ENCODE results near the gene TNIK. TPM values are rescaled to one million over a fixed set of nuclear protein-coding genes. Genes with fewer than 3 reads are reported as not detected.

Gene TNIK
- total RNA-seq, 6 experiments from 2014 or later = 10.6 to 17.2 (median 11.8) TPM

DNA sequence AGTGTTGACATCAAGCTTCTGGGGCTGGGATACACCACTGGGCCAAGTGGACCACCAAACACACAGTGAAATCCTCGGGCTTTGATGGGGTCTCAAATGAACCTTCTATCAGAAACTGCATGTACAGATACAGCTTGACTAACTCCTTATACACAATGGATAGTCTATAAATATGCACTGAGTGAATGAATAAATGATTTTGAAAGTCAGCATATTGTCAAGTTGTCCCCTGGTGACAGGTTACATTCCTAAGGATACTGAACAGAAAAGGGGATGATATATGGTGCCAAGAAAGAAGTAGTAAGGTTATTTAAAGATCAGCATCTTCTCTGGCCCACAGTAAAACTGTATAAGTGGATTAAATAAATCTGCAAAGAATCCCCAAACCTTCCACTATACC lies 274.2 kb downstream of the TNIK start:
- Mint-ChIP-seq H3K4me3 (no peak overlapping the region), H3K27ac (no peak overlapping the region), H3K4me1 (ENCODE audit: low read depth) (peaks cover 47% of the 10 kb centered on the region), H3K27me3 (ENCODE audit: insufficient read depth) (no peaks in the 10 kb centered on the region), H3K9me3 (no peaks in the 10 kb centered on the region), H3K36me3 (ENCODE audit: low read depth) (peaks cover 8% of the 10 kb centered on the region; the same call in 1 of the 2 replicates)
- TF ChIP-seq, protein P1, sequence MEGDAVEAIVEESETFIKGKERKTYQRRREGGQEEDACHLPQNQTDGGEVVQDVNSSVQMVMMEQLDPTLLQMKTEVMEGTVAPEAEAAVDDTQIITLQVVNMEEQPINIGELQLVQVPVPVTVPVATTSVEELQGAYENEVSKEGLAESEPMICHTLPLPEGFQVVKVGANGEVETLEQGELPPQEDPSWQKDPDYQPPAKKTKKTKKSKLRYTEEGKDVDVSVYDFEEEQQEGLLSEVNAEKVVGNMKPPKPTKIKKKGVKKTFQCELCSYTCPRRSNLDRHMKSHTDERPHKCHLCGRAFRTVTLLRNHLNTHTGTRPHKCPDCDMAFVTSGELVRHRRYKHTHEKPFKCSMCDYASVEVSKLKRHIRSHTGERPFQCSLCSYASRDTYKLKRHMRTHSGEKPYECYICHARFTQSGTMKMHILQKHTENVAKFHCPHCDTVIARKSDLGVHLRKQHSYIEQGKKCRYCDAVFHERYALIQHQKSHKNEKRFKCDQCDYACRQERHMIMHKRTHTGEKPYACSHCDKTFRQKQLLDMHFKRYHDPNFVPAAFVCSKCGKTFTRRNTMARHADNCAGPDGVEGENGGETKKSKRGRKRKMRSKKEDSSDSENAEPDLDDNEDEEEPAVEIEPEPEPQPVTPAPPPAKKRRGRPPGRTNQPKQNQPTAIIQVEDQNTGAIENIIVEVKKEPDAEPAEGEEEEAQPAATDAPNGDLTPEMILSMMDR (IDR thresholded peaks at IDR 0.05) = no peak
- no peak for DNase-seq

DNA sequence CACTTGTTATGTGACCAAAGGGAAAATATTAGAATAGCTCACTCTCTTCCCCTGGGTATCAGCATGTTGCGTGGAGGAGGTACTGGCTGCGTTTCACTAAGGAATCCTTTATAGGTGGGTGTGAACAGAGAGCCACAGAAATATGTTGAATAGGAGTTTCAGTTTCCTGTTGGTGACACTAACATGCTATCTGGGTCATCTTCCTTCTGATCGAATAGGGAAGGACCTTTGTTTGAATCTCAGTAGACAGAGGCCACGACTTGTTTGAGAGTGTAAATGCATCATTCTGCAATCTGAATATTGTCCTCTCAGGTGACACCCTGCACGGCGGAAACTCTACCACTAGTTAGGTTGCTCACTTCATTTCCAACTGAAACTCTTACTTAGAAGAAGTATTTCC lies 275.8 kb downstream of the TNIK start:
- TF ChIP-seq, protein P1 (IDR thresholded peaks at IDR 0.05) = no peak
- H3K4me1 Mint-ChIP-seq (ENCODE audit: low read depth) = peaks cover 34% of the 10 kb centered on the region
- H3K27ac Mint-ChIP-seq = no peak overlapping the region
- no peaks in the 10 kb centered on the region for H3K27me3 Mint-ChIP-seq (ENCODE audit: insufficient read depth)
- no peak for DNase-seq
- H3K9me3 Mint-ChIP-seq = no peaks in the 10 kb centered on the region
- no peak overlapping the region for H3K4me3 Mint-ChIP-seq
- peaks cover 8% of the 10 kb centered on the region; the same call in 1 of the 2 replicates for H3K36me3 Mint-ChIP-seq (ENCODE audit: low read depth)

DNA sequence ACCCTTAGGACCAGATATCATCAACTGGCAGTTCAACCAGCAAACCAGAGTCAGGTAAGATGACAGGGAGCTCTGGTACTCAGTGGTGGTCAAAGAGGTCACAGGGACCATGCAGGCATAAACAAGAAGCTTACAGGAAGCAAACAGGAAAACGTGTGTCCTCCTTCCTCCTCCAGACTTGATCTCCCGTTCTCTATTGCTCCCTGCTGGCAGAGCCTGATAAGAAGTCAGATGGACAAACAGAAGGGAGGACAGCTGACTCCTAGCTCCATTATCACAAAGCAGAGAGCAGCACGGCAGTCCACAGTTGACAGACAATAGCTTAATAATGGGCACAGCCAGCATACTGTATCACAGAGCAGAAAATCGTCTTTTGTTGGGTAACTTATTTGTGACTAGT lies 277.2 kb downstream of the TNIK start:
- TF ChIP-seq, protein P1 (IDR thresholded peaks at IDR 0.05) = peak; percentile 59
- Mint-ChIP-seq H3K36me3 (ENCODE audit: low read depth) (peaks cover 8% of the 10 kb centered on the region; the same call in 1 of the 2 replicates), H3K9me3 (no peaks in the 10 kb centered on the region), H3K27ac (no peak overlapping the region), H3K4me1 (ENCODE audit: low read depth) (peaks cover 45% of the 10 kb centered on the region), H3K27me3 (ENCODE audit: insufficient read depth) (no peaks in the 10 kb centered on the region), H3K4me3 (no peak overlapping the region)
- DNase-seq = no peak

DNA sequence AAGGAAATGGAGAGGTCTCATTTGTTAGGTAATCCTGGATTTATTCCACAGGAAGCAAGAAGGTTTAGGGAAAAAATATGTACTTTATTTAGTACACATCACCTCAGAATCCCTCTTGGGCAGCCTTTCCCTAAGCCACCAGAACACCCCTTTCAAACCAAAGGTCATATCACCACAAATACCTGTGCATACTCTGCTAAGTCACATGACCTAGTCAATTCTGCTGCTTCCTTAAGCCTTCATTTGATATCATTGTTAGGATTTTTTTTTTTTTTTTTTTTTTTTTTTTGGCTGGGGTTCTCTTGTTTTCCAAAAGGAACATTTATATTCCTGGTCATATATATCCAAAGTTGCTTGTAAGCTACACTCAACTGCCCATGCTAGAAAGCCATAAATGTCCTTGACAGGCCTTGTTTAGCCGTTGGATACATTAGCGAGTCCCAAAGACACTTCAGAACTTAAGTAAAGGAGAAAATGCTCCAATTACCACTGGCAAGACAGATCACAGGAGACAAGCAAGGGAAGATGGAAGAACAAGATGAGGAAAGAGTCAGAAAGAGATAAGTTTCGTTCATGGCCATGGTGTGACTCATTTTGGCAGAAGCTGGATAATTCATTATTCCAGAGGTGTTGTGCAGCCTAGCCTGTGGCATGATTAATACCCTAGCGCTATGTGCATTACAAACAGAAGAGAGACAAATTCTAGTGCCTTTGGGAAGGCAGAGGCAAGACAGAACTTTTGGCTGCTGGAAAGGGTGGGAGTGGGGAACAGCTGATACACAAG lies 278.1 kb downstream of the TNIK start:
- Mint-ChIP-seq H3K9me3 (no peaks in the 10 kb centered on the region), H3K27ac (no peak overlapping the region; the same call in 1 of the 2 replicates), H3K4me3 (no peak overlapping the region)

DNA sequence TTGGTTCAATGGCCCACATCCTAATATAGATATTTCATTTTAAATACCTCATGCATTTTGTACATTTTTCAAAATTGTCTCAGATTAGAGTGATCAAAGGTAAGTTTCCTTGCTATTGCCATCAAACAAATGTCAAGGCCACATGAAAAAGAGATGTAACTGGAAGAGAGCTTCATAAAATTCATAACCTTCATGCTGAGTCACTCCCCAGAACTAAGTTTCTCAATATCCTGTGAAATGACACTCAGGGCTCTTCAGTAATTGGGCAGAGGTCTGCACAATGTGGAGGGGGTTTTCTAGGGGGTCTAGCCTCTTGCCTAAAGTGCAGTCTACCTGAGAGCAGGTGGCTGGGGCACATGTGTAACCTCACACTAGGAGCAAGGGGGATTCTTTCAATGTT lies 281.5 kb downstream of the TNIK start:
- no peak overlapping the region for H3K4me3 Mint-ChIP-seq
- no peaks in the 10 kb centered on the region for H3K9me3 Mint-ChIP-seq
- no peak for DNase-seq
- peaks cover 72% of the 10 kb centered on the region for H3K4me1 Mint-ChIP-seq (ENCODE audit: low read depth)
- no peaks in the 10 kb centered on the region; the same call in 1 of the 2 replicates for H3K27me3 Mint-ChIP-seq (ENCODE audit: insufficient read depth)
- H3K27ac Mint-ChIP-seq = 0 out of 2 replicates have a peak overlapping the region, but pooled peaks have one; percentile 17
- peaks cover 21% of the 10 kb centered on the region; the same call in 1 of the 2 replicates for H3K36me3 Mint-ChIP-seq (ENCODE audit: low read depth)
- TF ChIP-seq, protein P1 (IDR thresholded peaks at IDR 0.05) = no peak

More for the DNA sequence above, 278.1 kb downstream of the TNIK start:
- DNase-seq = no peak
- TF ChIP-seq, protein P1 (IDR thresholded peaks at IDR 0.05) = no peak
- Mint-ChIP-seq H3K4me1 (ENCODE audit: low read depth) (peaks cover 51% of the 10 kb centered on the region), H3K27me3 (ENCODE audit: insufficient read depth) (no peaks in the 10 kb centered on the region; the same call in 1 of the 2 replicates), H3K36me3 (ENCODE audit: low read depth) (peaks cover 13% of the 10 kb centered on the region; the same call in 1 of the 2 replicates)

All from HFFc6 (cell line).